HCT116 (cell line): ENCODE data around the gene PHKB.

Experiments
- CTCF ChIP-seq, 3 experiments: fragments of 200-600 bp in 1 of 3; sonication (generic) in 1 of 3; IDR thresholded peaks in 2 of 3; conservative IDR thresholded peaks in 1 of 3; 2 replicates each; pipeline ENCODE4 v1.5.1; 2012 to 2017; ENCODE audit warnings: low read depth in 2 of 3, low read length in 2 of 3, antibody characterized with exemption in 1 of 3, borderline replicate concordance in 1 of 3, control low read depth in 1 of 3, mild to moderate bottlenecking in 1 of 3, mixed read lengths in 1 of 3, mixed run types in 1 of 3, moderate library complexity in 1 of 3; ENCODE audit not compliant: insufficient read depth in 1 of 3
- POLR2A ChIP-seq: IDR thresholded peaks from 2 replicates; pipeline ENCODE4 v1.7.0; 2011; ENCODE audit warnings: borderline replicate concordance; ENCODE audit not compliant: insufficient read depth, insufficient read length; ENCODE audit errors: extremely low read depth
- ZBTB33 ChIP-seq: IDR thresholded peaks from 2 replicates; pipeline ENCODE4 v1.6.1; 2011; ENCODE audit warnings: mild to moderate bottlenecking, low read length, moderate library complexity; ENCODE audit not compliant: insufficient replicate concordance; ENCODE audit errors: extremely low read depth
- ZNF274 ChIP-seq: fragments of 200-500 bp; sonication (Bioruptor generic); IDR thresholded peaks from 2 replicates; pipeline ENCODE4 v1.6.1; 2014; ENCODE audit warnings: mild to moderate bottlenecking, low read depth, low read length, inconsistent platforms

GRCh38 chr16:47475786-47476185 is 14.7 kb downstream of the PHKB start:
- TF ChIP-seq CTCF (IDR thresholded peaks at IDR 0.05 in 2 of 3, conservative IDR thresholded peaks at IDR 0.05 in 1 of 3; ENCODE audit: borderline replicate concordance in 1 of 3, insufficient read depth in 1 of 3, low read depth in 2 of 3, low read length in 2 of 3) (no peak), POLR2A (no peak), ZBTB33 (no peak), ZNF274 (no peak)
